Endothelial cell of umbilical vein (primary cell): ENCODE data around the gene THSD4. TPM values are rescaled to one million over a fixed set of nuclear protein-coding genes. Genes with fewer than 3 reads are reported as not detected.

Experiments
- BruUV-seq: library from RNA; stranded (reverse); fragments of 400-500 nt; replicated peaks from 2 replicates; lab custom pipeline; 2021; lab: Mats Ljungman, UMichigan
- CTCF ChIA-PET: fragments of 300-600, 350-600 bp; sonication (Branson Sonifier 250); formaldehyde crosslinking; loops from one replicate; lab custom pipeline; 2021; ENCODE audit warnings: antibody characterized with exemption, inconsistent platforms; lab: Charles Lee
- POLR2A ChIA-PET: fragments of 300-600, 350-600 bp; sonication (Branson Sonifier 250); formaldehyde crosslinking; loops from one replicate; lab custom pipeline; 2021; ENCODE audit warnings: antibody characterized with exemption, inconsistent platforms; lab: Charles Lee
- DNase-seq: peaks from one replicate; pipeline ENCODE4 v3.0.0-alpha.2; 2011; ENCODE audit warnings: low read depth, low spot score
- FAIRE-seq: peaks from 2 replicates; lab custom pipeline; 2011; peaks lifted over from hg19 to GRCh38; lab: Jason Lieb, UNC
- H2AFZ ChIP-seq: 2 replicates; pipeline ENCODE4 v1.6.0; 2012; ENCODE audit warnings: low read depth, low read length, control low read depth, inconsistent platforms
- H3K27ac ChIP-seq: 2 replicates; pipeline ENCODE4 v1.5.1; 2011; ENCODE audit warnings: low read depth, mild to moderate bottlenecking, control low read depth, low read length, moderate library complexity; ENCODE audit not compliant: insufficient read depth
- H3K27me3 ChIP-seq, 2 experiments: 2 replicates each; pipeline versions ENCODE4 v1.6.0 to v1.6.1; 2011; ENCODE audit warnings: low read length in 2 of 2, mixed read lengths in 1 of 2; ENCODE audit not compliant: control insufficient read depth in 2 of 2, insufficient read depth in 2 of 2
- H3K36me3 ChIP-seq, 2 experiments: 2 replicates in 1 of 2; 3 replicates in 1 of 2; pipeline ENCODE4 v1.5.1; 2011; ENCODE audit warnings: low read length in 2 of 2, mild to moderate bottlenecking in 1 of 2, moderate library complexity in 1 of 2; ENCODE audit not compliant: control insufficient read depth in 2 of 2, insufficient read depth in 2 of 2; ENCODE audit errors: extremely low read depth in 1 of 2
- H3K4me1 ChIP-seq: 3 replicates; pipeline ENCODE4 v1.5.1; 2011; ENCODE audit warnings: mild to moderate bottlenecking, low read length; ENCODE audit not compliant: control insufficient read depth, insufficient read depth; ENCODE audit errors: extremely low read depth
- H3K4me2 ChIP-seq: 2 replicates; pipeline ENCODE4 v1.6.1; 2011; ENCODE audit warnings: low read length, control low read depth, mixed read lengths; ENCODE audit not compliant: insufficient read depth
- H3K4me3 ChIP-seq, 3 experiments: fragments of 200-600 bp in 1 of 3; sonication (generic), shearing (Covaris generic) in 1 of 3; replicated peaks in 1 of 3; 2 replicates each; pipeline ENCODE4 v1.5.1; 2011 to 2016; ENCODE audit warnings: control low read depth in 3 of 3, low read length in 3 of 3, mild to moderate bottlenecking in 2 of 3, inconsistent platforms in 1 of 3, low read depth in 1 of 3, moderate library complexity in 1 of 3; ENCODE audit not compliant: insufficient read depth in 1 of 3
- H3K79me2 ChIP-seq: 2 replicates; pipeline ENCODE4 v1.6.0; 2012; ENCODE audit warnings: low read length, inconsistent platforms; ENCODE audit not compliant: control insufficient read depth, insufficient read depth
- H3K9ac ChIP-seq: replicated peaks from 2 replicates; pipeline ENCODE3; 2011; ENCODE audit warnings: low read length, control low read depth; ENCODE audit not compliant: insufficient read depth; ENCODE audit errors: extremely low read depth
- H3K9me1 ChIP-seq: replicated peaks from 3 replicates; pipeline ENCODE4 v1.6.0; 2011; ENCODE audit warnings: mild to moderate bottlenecking, low read length; ENCODE audit not compliant: control insufficient read depth, insufficient read depth; ENCODE audit errors: extremely low read depth
- H3K9me3 ChIP-seq: replicated peaks from 2 replicates; pipeline ENCODE4 v1.5.1; 2012; ENCODE audit warnings: low read length, inconsistent platforms; ENCODE audit not compliant: control insufficient read depth, insufficient read depth
- H4K20me1 ChIP-seq: replicated peaks from 2 replicates; pipeline ENCODE3; 2011; ENCODE audit warnings: mild to moderate bottlenecking, low read length; ENCODE audit not compliant: control insufficient read depth, insufficient read depth; ENCODE audit errors: extremely low read depth
- CTCF ChIP-seq, 2 donors: IDR thresholded peaks; 1 replicate in 1 of 2; 2 replicates in 1 of 2; pipeline ENCODE4 v1.5.1; 2011; ENCODE audit warnings: low read length in 2 of 2, mild to moderate bottlenecking in 2 of 2, moderate library complexity in 2 of 2, control low read depth in 1 of 2, inconsistent platforms in 1 of 2, low read depth in 1 of 2; ENCODE audit not compliant: insufficient read depth in 1 of 2; ENCODE audit errors: extremely low read depth in 1 of 2
- EZH2 ChIP-seq: IDR thresholded peaks from 2 replicates; pipeline ENCODE4 v1.6.1; 2012; ENCODE audit warnings: borderline replicate concordance, low read depth, mild to moderate bottlenecking, moderate library complexity, low read length, inconsistent platforms; ENCODE audit not compliant: severe bottlenecking
- FOS ChIP-seq: IDR thresholded peaks from 2 replicates; pipeline ENCODE4 v1.6.1; 2011; ENCODE audit warnings: mild to moderate bottlenecking, low read length, moderate library complexity, borderline replicate concordance; ENCODE audit not compliant: insufficient read depth
- GATA2 ChIP-seq: IDR thresholded peaks from 2 replicates; pipeline ENCODE4 v1.7.0; 2011; ENCODE audit warnings: low read depth, mild to moderate bottlenecking, moderate library complexity, mixed read lengths, low read length; ENCODE audit not compliant: insufficient read length, insufficient read depth
- JUN ChIP-seq: IDR thresholded peaks from 2 replicates; pipeline ENCODE4 v1.6.1; 2011; ENCODE audit warnings: borderline replicate concordance, low read depth; ENCODE audit not compliant: insufficient read length, insufficient read depth
- MAX ChIP-seq: IDR thresholded peaks from 2 replicates; pipeline ENCODE4 v1.6.1; 2011; ENCODE audit not compliant: insufficient read depth, insufficient read length
- MYC ChIP-seq: IDR thresholded peaks from one replicate; pipeline ENCODE4 v1.6.1; 2011; ENCODE audit warnings: mild to moderate bottlenecking, low read depth, low read length
- POLR2A ChIP-seq: IDR thresholded peaks from 2 replicates; pipeline ENCODE4 v1.6.1; 2012; ENCODE audit warnings: low read depth, mild to moderate bottlenecking, control low read depth, low read length
- POLR2AphosphoS5 ChIP-seq: IDR thresholded peaks from 2 replicates; pipeline ENCODE4 v1.6.1; 2012; ENCODE audit warnings: low read depth, mild to moderate bottlenecking, control low read depth, low read length, moderate library complexity; ENCODE audit not compliant: insufficient read depth
- dilution Hi-C: fragments of 300-500 bp; cut with MboI; formaldehyde crosslinking; loops from one replicate; pipeline ENCODE4 v1.15.0; 2019; ENCODE audit warnings: low sequenced_read_pairs; ENCODE audit not compliant: extremely low pct_ligation_motif_present
- intact Hi-C: fragments of 100-400 bp; cut with micrococcal nuclease; formaldehyde crosslinking; loops from one replicate; pipeline ENCODE4 v1.10.0; 2022
- polyA plus RNA-seq, 4 experiments: library from polyadenylated mRNA; depleted of rRNA in 3 of 4; stranded (reverse) in 3 of 4; unstranded in 1 of 4; fragments of >200 nt; gene quantifications; 2 replicates each; pipeline versions ENCODE4 v1.2.1 to v1.2.3, GENCODE V29; 2011 to 2012; ENCODE audit warnings: missing spikeins in 1 of 4
- total RNA-seq: library from RNA; stranded (reverse); gene quantifications from 2 replicates; pipeline ENCODE4 v1.2.3, GENCODE V29; 2021

Gene THSD4
- total and polyA plus RNA-seq, 2 donors (not counting 3 experiments of a cell fraction or from before 2014, with no cell fraction given), result 9.9 to 25.4 TPM

- no peak overlapping the region for H2AFZ ChIP-seq
- no peak overlapping the region for H3K27ac ChIP-seq
- no peak for TF ChIP-seq MYC
- no peak for TF ChIP-seq JUN
- BruUV-seq, result no TSS peak
- no peak overlapping the region for H3K4me2 ChIP-seq
- no peaks in the 10 kb centered on the region for H3K9me1 ChIP-seq
- H3K79me2 ChIP-seq, result no peaks in the 10 kb centered on the region
- ChIA-PET POLR2A (no interaction called here), CTCF (interaction anchor here (0.7 kb wide), 1 partner anchor 124 kb away, joined by 5 read pairs; no protein-coding TSS in a partner anchor)
- no peak for DNase-seq
- H3K9me3 ChIP-seq, result no peaks in the 10 kb centered on the region
- intact Hi-C loops, result no loop called here
- no peak for FAIRE-seq
- peaks cover 26% of the 10 kb centered on the region for H3K4me1 ChIP-seq
- no peaks in the 10 kb centered on the region for H3K36me3 ChIP-seq
- no peaks in the 10 kb centered on the region for H4K20me1 ChIP-seq
- no peak overlapping the region for H3K4me3 ChIP-seq
- H3K9ac ChIP-seq, result no peak overlapping the region
- H3K27me3 ChIP-seq, result no peaks in the 10 kb centered on the region
- dilution Hi-C loops, result no loop called here
These were observed 157.7 kb downstream of the THSD4 start for GRCh38 chr15:71272932-71273331.

GRCh38 chr15:71273731-71274447, 158.6 kb downstream of the THSD4 start:
- no TSS peak for BruUV-seq
- intact Hi-C loops, result loop anchor here (2.0 kb wide), 1 partner anchor 21 kb away; no protein-coding TSS in a partner anchor

More at GRCh38 chr15:71273731-71274447, 158.6 kb downstream of the THSD4 start:
- Histone ChIP-seq H2AFZ (no peak overlapping the region), H3K4me1 (peaks cover 32% of the 10 kb centered on the region), H3K79me2 (no peaks in the 10 kb centered on the region), H3K4me3 (no peak overlapping the region), H3K9me3 (no peaks in the 10 kb centered on the region), H3K27me3 (no peaks in the 10 kb centered on the region), H3K4me2 (no peak overlapping the region), H3K9ac (no peak overlapping the region), H3K36me3 (no peaks in the 10 kb centered on the region), H3K9me1 (no peaks in the 10 kb centered on the region), H4K20me1 (no peaks in the 10 kb centered on the region), H3K27ac (peak overlapping the region; percentile 56)
- DNase-seq (no peak), FAIRE-seq (no peak)
- no peak for TF ChIP-seq EZH2
- no peak for TF ChIP-seq CTCF (IDR thresholded peaks at IDR 0.05; ENCODE audit: extremely low read depth in 1 of 2, insufficient read depth in 1 of 2, low read depth in 1 of 2, low read length in 2 of 2)
- TF ChIP-seq MYC, result no peak
- TF ChIP-seq JUN, result no peak
- TF ChIP-seq GATA2, result no peak
- no peak for TF ChIP-seq POLR2A
- TF ChIP-seq MAX, result no peak
- no peak for TF ChIP-seq FOS
- TF ChIP-seq POLR2AphosphoS5, result no peak
- CTCF ChIA-PET, result interaction anchor here (1.2 to 2.0 kb wide), 3 partner anchors 9 to 166 kb away, joined by 3 to 7 read pairs (median 3); no protein-coding TSS in a partner anchor
- POLR2A ChIA-PET, result interaction anchor here (1.3 kb wide), 1 partner anchor 35 kb away, joined by 3 read pairs; no protein-coding TSS in a partner anchor
- dilution Hi-C loops, result no loop called here
